ENCODE measurements around the gene ALDH18A1. TPM values are rescaled to one million over a fixed set of nuclear protein-coding genes. Genes with fewer than 3 reads are reported as not detected.

ALDH18A1 gene
- total RNA-seq, 1 donor from 2014 or later = 104 TPM

DNA sequence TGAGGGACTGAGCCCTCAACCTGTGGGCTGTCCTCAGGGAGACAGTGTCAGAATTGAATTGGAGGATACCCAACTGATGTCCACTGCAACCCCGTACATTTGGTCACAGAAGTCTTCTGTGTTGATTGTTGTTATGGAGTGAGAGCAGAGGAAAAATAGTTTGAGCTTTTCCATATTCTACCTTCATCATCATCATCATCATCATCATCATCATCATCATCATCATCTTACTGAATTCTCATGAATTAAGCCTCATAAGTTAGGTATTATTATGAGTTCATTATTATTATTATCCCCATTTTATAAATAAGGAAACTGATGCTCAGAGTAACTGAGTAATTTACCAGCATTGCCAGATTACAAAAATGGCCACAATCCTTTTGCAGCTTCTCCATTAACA lies 8.4 kb downstream of the ALDH18A1 start:
- peaks cover 10% of the 10 kb centered on the region for H3K9me3 Mint-ChIP-seq
- no peak overlapping the region for H3K4me3 Mint-ChIP-seq
- H3K4me1 Mint-ChIP-seq = no peaks in the 10 kb centered on the region
- TF ChIP-seq, protein P1, sequence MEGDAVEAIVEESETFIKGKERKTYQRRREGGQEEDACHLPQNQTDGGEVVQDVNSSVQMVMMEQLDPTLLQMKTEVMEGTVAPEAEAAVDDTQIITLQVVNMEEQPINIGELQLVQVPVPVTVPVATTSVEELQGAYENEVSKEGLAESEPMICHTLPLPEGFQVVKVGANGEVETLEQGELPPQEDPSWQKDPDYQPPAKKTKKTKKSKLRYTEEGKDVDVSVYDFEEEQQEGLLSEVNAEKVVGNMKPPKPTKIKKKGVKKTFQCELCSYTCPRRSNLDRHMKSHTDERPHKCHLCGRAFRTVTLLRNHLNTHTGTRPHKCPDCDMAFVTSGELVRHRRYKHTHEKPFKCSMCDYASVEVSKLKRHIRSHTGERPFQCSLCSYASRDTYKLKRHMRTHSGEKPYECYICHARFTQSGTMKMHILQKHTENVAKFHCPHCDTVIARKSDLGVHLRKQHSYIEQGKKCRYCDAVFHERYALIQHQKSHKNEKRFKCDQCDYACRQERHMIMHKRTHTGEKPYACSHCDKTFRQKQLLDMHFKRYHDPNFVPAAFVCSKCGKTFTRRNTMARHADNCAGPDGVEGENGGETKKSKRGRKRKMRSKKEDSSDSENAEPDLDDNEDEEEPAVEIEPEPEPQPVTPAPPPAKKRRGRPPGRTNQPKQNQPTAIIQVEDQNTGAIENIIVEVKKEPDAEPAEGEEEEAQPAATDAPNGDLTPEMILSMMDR (IDR thresholded peaks at IDR 0.05; ENCODE audit: unreplicated experiment) = no peak
- no peak for DNase-seq (ENCODE audit: low spot score in 2 of 2, unreplicated experiment in 2 of 2)
- no peaks in the 10 kb centered on the region for H3K27me3 Mint-ChIP-seq (ENCODE audit: low read depth)
- peaks cover 52% of the 10 kb centered on the region for H3K36me3 Mint-ChIP-seq
- no peak overlapping the region for H3K27ac Mint-ChIP-seq

DNA sequence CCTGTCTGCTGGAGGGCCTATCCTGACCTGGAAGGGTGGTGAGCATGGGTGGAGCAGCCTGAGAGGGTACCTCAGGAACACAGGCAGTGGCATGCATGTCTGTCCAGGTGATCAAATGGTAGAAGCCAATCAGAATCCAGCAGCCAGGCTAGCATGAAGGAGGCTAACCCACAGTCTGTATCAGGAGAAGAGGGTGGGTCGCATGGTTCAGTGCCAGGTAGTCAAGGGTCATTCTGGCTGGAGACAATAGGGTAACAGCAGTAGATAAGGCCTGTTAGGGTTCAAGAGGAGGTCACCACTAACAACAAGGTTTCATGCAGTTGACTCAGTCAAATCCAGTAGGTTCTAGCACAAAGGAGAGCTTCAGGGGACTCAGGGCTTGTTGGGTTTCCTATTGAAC lies 10.4 kb downstream of the ALDH18A1 start:
- H3K9me3 Mint-ChIP-seq = peaks cover 2% of the 10 kb centered on the region
- no peaks in the 10 kb centered on the region for H3K4me1 Mint-ChIP-seq
- H3K27me3 Mint-ChIP-seq (ENCODE audit: low read depth) = no peaks in the 10 kb centered on the region
- TF ChIP-seq, protein P1 (IDR thresholded peaks at IDR 0.05; ENCODE audit: unreplicated experiment) = no peak
- H3K36me3 Mint-ChIP-seq = peaks cover 43% of the 10 kb centered on the region
- no peak for DNase-seq (ENCODE audit: low spot score in 2 of 2, unreplicated experiment in 2 of 2)
- no peak overlapping the region for H3K27ac Mint-ChIP-seq
- H3K4me3 Mint-ChIP-seq = no peak overlapping the region

DNA sequence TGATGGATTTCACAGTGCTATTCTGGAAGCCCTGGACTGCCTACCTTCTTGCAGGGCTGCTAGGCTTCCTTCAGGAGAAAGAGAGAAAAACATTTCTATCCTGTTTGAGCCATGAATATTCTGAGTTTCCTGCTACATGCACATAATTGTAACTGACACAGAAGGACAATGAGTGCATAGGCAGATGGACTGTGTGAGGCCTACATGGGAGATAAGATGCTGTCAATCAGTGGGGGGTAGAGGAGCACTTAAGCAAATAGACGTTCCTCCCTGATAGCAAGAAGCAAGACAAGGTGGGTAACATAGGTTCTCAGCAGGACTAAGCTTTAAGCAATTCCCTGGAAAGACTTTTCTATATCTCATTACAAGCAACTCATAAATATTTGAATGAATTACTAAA lies 11.6 kb downstream of the ALDH18A1 start:
- Mint-ChIP-seq H3K4me3 (no peak overlapping the region), H3K9me3 (no peaks in the 10 kb centered on the region), H3K27ac (no peak overlapping the region), H3K4me1 (no peaks in the 10 kb centered on the region), H3K27me3 (ENCODE audit: low read depth) (no peaks in the 10 kb centered on the region), H3K36me3 (peaks cover 40% of the 10 kb centered on the region)
- TF ChIP-seq, protein P1 (IDR thresholded peaks at IDR 0.05; ENCODE audit: unreplicated experiment) = no peak
- DNase-seq (ENCODE audit: low spot score in 2 of 2, unreplicated experiment in 2 of 2) = no peak

DNA sequence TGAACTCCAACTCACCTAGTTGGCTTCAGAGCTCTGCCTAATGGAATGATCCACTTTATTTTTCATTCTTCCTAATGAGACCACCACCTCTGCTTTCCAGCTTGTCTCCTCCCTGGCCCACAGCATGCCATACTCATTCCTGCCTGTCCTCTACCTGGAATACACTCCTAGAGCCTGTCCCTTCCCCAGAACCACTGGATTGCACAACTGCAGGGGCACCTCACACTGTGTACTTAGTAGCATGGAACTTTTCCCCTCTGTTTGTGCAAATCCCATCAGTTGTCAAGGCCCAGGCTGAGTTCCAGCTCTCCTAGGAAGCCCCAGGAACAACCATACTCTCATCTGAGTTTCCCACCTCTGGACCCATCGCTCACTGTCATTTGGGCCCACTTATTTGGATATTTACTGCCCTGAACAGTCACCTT lies 15.6 kb downstream of the ALDH18A1 start:
- Mint-ChIP-seq H3K4me3 (no peak overlapping the region), H3K27me3 (ENCODE audit: low read depth) (no peaks in the 10 kb centered on the region), H3K4me1 (no peaks in the 10 kb centered on the region), H3K27ac (no peak overlapping the region), H3K36me3 (peaks cover 36% of the 10 kb centered on the region), H3K9me3 (no peaks in the 10 kb centered on the region)
- no peak for DNase-seq (ENCODE audit: low spot score in 2 of 2, unreplicated experiment in 2 of 2)
- TF ChIP-seq, protein P1 (IDR thresholded peaks at IDR 0.05; ENCODE audit: unreplicated experiment) = no peak

DNA sequence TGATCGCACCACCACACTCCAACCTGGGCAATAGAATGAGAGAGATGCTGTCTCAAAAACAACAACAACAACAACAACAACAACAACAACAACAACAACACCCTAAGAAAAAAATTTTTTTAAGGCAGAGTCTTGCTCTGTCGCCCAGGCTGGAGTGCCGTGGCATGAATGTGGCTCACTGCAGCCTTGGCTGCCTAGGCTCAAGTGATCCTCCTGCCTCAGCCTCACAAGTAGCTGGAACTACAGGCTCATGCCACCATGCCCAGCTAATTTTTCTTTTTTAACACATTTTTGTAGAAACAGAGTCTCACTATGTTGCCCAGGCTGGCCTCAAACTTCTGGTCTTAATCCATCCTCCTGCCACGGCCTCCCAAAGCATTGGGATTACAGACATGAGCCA lies 18.6 kb downstream of the ALDH18A1 start:
- Mint-ChIP-seq H3K4me1 (no peaks in the 10 kb centered on the region), H3K36me3 (peaks cover 54% of the 10 kb centered on the region), H3K9me3 (no peaks in the 10 kb centered on the region), H3K27me3 (ENCODE audit: low read depth) (no peaks in the 10 kb centered on the region), H3K27ac (no peak overlapping the region), H3K4me3 (no peak overlapping the region)
- TF ChIP-seq, protein P1 (IDR thresholded peaks at IDR 0.05; ENCODE audit: unreplicated experiment) = no peak
- DNase-seq (ENCODE audit: low spot score in 2 of 2, unreplicated experiment in 2 of 2) = no peak

DNA sequence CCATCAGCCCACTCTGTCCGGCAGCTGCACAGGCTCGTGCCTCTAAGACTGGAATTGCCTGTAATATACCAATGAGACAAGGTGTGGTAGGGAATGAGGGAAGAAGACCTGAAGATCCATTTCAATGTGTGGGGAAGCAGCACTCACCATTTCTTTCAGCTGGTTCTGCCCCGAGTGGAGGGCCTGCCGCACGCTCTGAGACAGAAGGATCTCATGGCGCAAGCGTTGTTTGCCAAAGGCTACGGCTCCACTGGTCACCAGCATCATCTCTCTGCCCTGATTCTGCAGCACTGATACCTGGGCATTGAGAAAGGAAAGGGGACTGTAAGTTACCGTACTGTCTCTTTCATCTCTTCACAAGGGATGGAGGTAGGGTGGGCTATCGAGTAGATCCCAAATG lies 19.4 kb downstream of the ALDH18A1 start:
- no peaks in the 10 kb centered on the region for H3K27me3 Mint-ChIP-seq (ENCODE audit: low read depth)
- DNase-seq (ENCODE audit: low spot score in 2 of 2, unreplicated experiment in 2 of 2) = no peak
- no peaks in the 10 kb centered on the region for H3K4me1 Mint-ChIP-seq
- H3K27ac Mint-ChIP-seq = no peak overlapping the region
- H3K4me3 Mint-ChIP-seq = no peak overlapping the region
- TF ChIP-seq, protein P1 (IDR thresholded peaks at IDR 0.05; ENCODE audit: unreplicated experiment) = no peak
- H3K36me3 Mint-ChIP-seq = peaks cover 54% of the 10 kb centered on the region
- H3K9me3 Mint-ChIP-seq = no peaks in the 10 kb centered on the region

All from mesothelial cell of epicardium (in vitro differentiated cells).